GM12878 (cell line): Measurements from ENCODE around the gene UNC5CL. TPM values are rescaled to one million over a fixed set of nuclear protein-coding genes. Genes with fewer than 3 reads are reported as not detected.

Experiments
- BCL11A ChIP-seq: IDR thresholded peaks from 2 replicates; pipeline ENCODE4 v1.6.1; 2011; ENCODE audit warnings: low read depth, low read length
- BRCA1 ChIP-seq: IDR thresholded peaks from 2 replicates; pipeline ENCODE4 v1.6.1; 2011; ENCODE audit warnings: low read depth, low read length, improper control_type of control experiment
- CHD1 ChIP-seq: IDR thresholded peaks from 2 replicates; pipeline ENCODE4 v1.6.1; 2012; ENCODE audit warnings: low read depth, low read length, improper control_type of control experiment
- DPF2 ChIP-seq: fragments of 450-650 bp; IDR thresholded peaks from 2 replicates; pipeline ENCODE4 v1.6.1; 2017; ENCODE audit warnings: mild to moderate bottlenecking
- EZH2 ChIP-seq: IDR thresholded peaks from 2 replicates; pipeline ENCODE4 v1.6.1; 2012; ENCODE audit warnings: low read depth, mild to moderate bottlenecking, control low read depth, inconsistent platforms, low read length, borderline replicate concordance; ENCODE audit not compliant: control insufficient read depth
- HSF1 ChIP-seq: fragments of 150-350 bp; IDR thresholded peaks from 2 replicates; pipeline ENCODE4 v1.6.1; 2014; ENCODE audit warnings: mild to moderate bottlenecking, low read depth, low read length
- MTA2 ChIP-seq: fragments of 450-650 bp; IDR thresholded peaks from 2 replicates; pipeline ENCODE4 v1.6.1; 2016; ENCODE audit warnings: low read depth, mild to moderate bottlenecking, moderate library complexity
- MYC ChIP-seq: IDR thresholded peaks from 2 replicates; pipeline ENCODE4 v1.6.1; 2011; ENCODE audit warnings: mild to moderate bottlenecking, low read length, moderate library complexity, inconsistent platforms; ENCODE audit not compliant: insufficient read depth, insufficient replicate concordance, insufficient read length, severe bottlenecking
- NR2F1 ChIP-seq: fragments of 450-650 bp; conservative IDR thresholded peaks from 2 replicates; pipeline ENCODE4 v1.6.1; 2017; ENCODE audit warnings: mild to moderate bottlenecking
- PAX5 ChIP-seq: IDR thresholded peaks from 2 replicates; pipeline ENCODE4 v1.6.1; 2011; ENCODE audit warnings: low read depth, low read length, borderline replicate concordance
- REST ChIP-seq: IDR thresholded peaks from 2 replicates; pipeline ENCODE4 v1.6.1; 2012; ENCODE audit warnings: mild to moderate bottlenecking, low read depth, low read length
- SPI1 ChIP-seq: IDR thresholded peaks from 2 replicates; pipeline ENCODE4 v1.6.1; 2011; ENCODE audit warnings: low read depth, mild to moderate bottlenecking, low read length, moderate library complexity, borderline replicate concordance; ENCODE audit not compliant: insufficient read depth
- SREBF2 ChIP-seq: IDR thresholded peaks from 2 replicates; pipeline ENCODE4 v1.6.1; 2012; ENCODE audit warnings: mild to moderate bottlenecking, low read length
- ZBTB11 ChIP-seq: fragments of 450-650 bp; formaldehyde crosslinking; IDR thresholded peaks from 2 replicates; pipeline ENCODE4 v1.5.0; 2022; ENCODE audit warnings: mild to moderate bottlenecking, missing genetic modification characterization
- ZNF207 ChIP-seq: fragments of 450-650 bp; IDR thresholded peaks from 2 replicates; pipeline ENCODE4 v1.6.1; 2014; ENCODE audit warnings: antibody characterized with exemption, mild to moderate bottlenecking, borderline replicate concordance
- ZNF384 ChIP-seq: IDR thresholded peaks from 2 replicates; pipeline ENCODE4 v1.6.1; 2012; ENCODE audit warnings: low read depth, mild to moderate bottlenecking, low read length, improper control_type of control experiment, borderline replicate concordance
- ZZZ3 ChIP-seq: IDR thresholded peaks from 2 replicates; pipeline ENCODE4 v1.6.1; 2011; ENCODE audit warnings: low read depth; ENCODE audit not compliant: control insufficient read depth, insufficient read length
- polyA plus RNA-seq, 11 experiments: library from polyadenylated mRNA; depleted of rRNA in 4 of 11; unstranded in 6 of 11; stranded (reverse) in 5 of 11; fragments of >200 nt; fragmentation: Nextera tagmentation in 4 of 11; fragmentation: Illumina TruSeq in 1 of 11; extraction: Ambion mirVana in 4 of 11; extraction: Trizol in 1 of 11; gene quantifications; 1 replicate in 1 of 11; 2 replicates in 10 of 11; pipeline versions ENCODE4 v1.2.1 to v1.2.3, GENCODE V29; 2011 to 2016; ENCODE audit warnings: inconsistent platforms in 2 of 11, missing spikeins in 2 of 11, low read depth in 1 of 11
- total RNA-seq, 4 experiments: library from RNA; depleted of rRNA in 3 of 4; stranded (reverse); fragments of >200 nt in 3 of 4; fragmentation: Illumina TruSeq in 1 of 4; extraction: Trizol in 1 of 4; gene quantifications; 2 replicates each; pipeline versions ENCODE4 v1.2.1 to v1.2.3, GENCODE V29; 2013 to 2021
- TF ChIP-seq, protein P1 (sequence below): fragments of 450-650 bp; formaldehyde crosslinking; IDR thresholded peaks from 2 replicates; pipeline ENCODE4 v1.4.0; 2022; ENCODE audit warnings: mild to moderate bottlenecking, moderate library complexity

Gene UNC5CL
- total and polyA plus RNA-seq, 10 of the 15 experiments (the other 5 are each of a cell fraction or from before 2014, with no cell fraction given): 0.11 to 1.2 (median 0.46) TPM; not detected in 1

GRCh38 chr6:41027799-41028560 lies 11.0 kb downstream of the UNC5CL start (continued):
- TF ChIP-seq NR2F1: 0 out of 2 replicates have a peak, but pooled peaks have one; percentile 29
- no peak for TF ChIP-seq MYC
- TF ChIP-seq CHD1: no peak
- TF ChIP-seq MTA2: no peak
- no peak for TF ChIP-seq BRCA1
- no peak for TF ChIP-seq HSF1
- TF ChIP-seq SREBF2: no peak
- TF ChIP-seq REST: no peak
- no peak for TF ChIP-seq ZZZ3
- no peak; the same call in none of the 2 replicates for TF ChIP-seq ZNF207
- TF ChIP-seq SPI1: no peak
- TF ChIP-seq BCL11A: no peak
- no peak for TF ChIP-seq ZNF384
- no peak for TF ChIP-seq PAX5
- no peak for TF ChIP-seq EZH2
- no peak for TF ChIP-seq ZBTB11 (CRISPR knock-in tag)
- peak; percentile 45; the same call in 1 of the 2 replicates for TF ChIP-seq DPF2
- TF ChIP-seq, protein P1, sequence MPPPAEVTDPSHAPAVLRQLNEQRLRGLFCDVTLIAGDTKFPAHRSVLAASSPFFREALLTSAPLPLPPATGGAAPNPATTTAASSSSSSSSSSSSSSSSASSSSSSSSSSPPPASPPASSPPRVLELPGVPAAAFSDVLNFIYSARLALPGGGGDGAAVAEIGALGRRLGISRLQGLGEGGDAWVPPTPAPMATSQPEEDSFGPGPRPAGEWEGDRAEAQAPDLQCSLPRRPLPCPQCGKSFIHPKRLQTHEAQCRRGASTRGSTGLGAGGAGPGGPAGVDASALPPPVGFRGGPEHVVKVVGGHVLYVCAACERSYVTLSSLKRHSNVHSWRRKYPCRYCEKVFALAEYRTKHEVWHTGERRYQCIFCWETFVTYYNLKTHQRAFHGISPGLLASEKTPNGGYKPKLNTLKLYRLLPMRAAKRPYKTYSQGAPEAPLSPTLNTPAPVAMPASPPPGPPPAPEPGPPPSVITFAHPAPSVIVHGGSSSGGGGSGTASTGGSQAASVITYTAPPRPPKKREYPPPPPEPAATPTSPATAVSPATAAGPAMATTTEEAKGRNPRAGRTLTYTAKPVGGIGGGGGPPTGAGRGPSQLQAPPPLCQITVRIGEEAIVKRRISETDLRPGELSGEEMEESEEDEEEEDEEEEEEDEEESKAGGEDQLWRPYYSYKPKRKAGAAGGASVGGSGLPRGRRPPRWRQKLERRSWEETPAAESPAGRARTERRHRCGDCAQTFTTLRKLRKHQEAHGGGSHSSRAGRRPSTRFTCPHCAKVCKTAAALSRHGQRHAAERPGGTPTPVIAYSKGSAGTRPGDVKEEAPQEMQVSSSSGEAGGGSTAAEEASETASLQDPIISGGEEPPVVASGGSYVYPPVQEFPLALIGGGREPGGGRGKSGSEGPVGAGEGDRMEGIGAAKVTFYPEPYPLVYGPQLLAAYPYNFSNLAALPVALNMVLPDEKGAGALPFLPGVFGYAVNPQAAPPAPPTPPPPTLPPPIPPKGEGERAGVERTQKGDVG (CRISPR knock-in tag): no peak
